Fibroblast of lung (primary cell): ENCODE measurements around the gene SDCBP2. TPM values are rescaled to one million over a fixed set of nuclear protein-coding genes. Genes with fewer than 3 reads are reported as not detected.

Experiments used
- DNase-seq, 2 donors: peaks; one replicate each; pipeline versions ENCODE4 v3.0.0 to v3.0.0-alpha.2; 2010; ENCODE audit warnings: low read depth in 2 of 2
- H2AFZ ChIP-seq: 2 replicates; pipeline ENCODE4 v1.5.1; 2012; ENCODE audit warnings: low read length, control low read depth, inconsistent platforms
- H3K27ac ChIP-seq: 2 replicates; pipeline ENCODE4 v1.5.1; 2011; ENCODE audit warnings: low read length, control low read depth; ENCODE audit not compliant: insufficient read depth
- H3K27me3 ChIP-seq: 2 replicates; pipeline ENCODE4 v1.5.1; 2011; ENCODE audit warnings: mild to moderate bottlenecking, low read length; ENCODE audit not compliant: control insufficient read depth, insufficient read depth
- H3K36me3 ChIP-seq: 2 replicates; pipeline ENCODE4 v1.5.1; 2011; ENCODE audit warnings: low read length; ENCODE audit not compliant: control insufficient read depth, insufficient read depth
- H3K4me1 ChIP-seq: 2 replicates; pipeline ENCODE4 v1.5.1; 2011; ENCODE audit warnings: low read length; ENCODE audit not compliant: control insufficient read depth, insufficient read depth; ENCODE audit errors: extremely low read depth
- H3K4me2 ChIP-seq: 2 replicates; pipeline ENCODE4 v1.5.1; 2011; ENCODE audit warnings: low read length, control low read depth; ENCODE audit not compliant: insufficient read depth; ENCODE audit errors: extremely low read depth
- H3K4me3 ChIP-seq, 4 experiments: fragments of 200-600 bp in 1 of 4; sonication (generic) in 1 of 4; replicated peaks in 1 of 4; 2 replicates each; pipeline ENCODE4 v1.5.1; 2011 to 2016; ENCODE audit warnings: low read length in 4 of 4, low read depth in 3 of 4, mild to moderate bottlenecking in 3 of 4, control low read depth in 2 of 4, inconsistent platforms in 1 of 4, mixed read lengths in 1 of 4; ENCODE audit not compliant: insufficient read depth in 1 of 4; ENCODE audit errors: control extremely low read depth in 1 of 4
- H3K79me2 ChIP-seq: 2 replicates; pipeline ENCODE4 v1.5.1; 2012; ENCODE audit warnings: mild to moderate bottlenecking, low read length, inconsistent platforms; ENCODE audit not compliant: control insufficient read depth, insufficient read depth
- H3K9ac ChIP-seq: 2 replicates; pipeline ENCODE4 v1.5.1; 2011; ENCODE audit warnings: mild to moderate bottlenecking, low read length, control low read depth; ENCODE audit not compliant: insufficient read depth
- H3K9me3 ChIP-seq: 2 replicates; pipeline ENCODE4 v1.5.1; 2012; ENCODE audit warnings: low read depth, low read length; ENCODE audit not compliant: control insufficient read depth, insufficient read depth
- H4K20me1 ChIP-seq: 2 replicates; pipeline ENCODE4 v1.5.1; 2011; ENCODE audit warnings: low read length; ENCODE audit not compliant: control insufficient read depth, insufficient read depth; ENCODE audit errors: extremely low read depth
- CTCF ChIP-seq, 2 donors: IDR thresholded peaks in 1 of 2; conservative IDR thresholded peaks in 1 of 2; 1 replicate in 1 of 2; 2 replicates in 1 of 2; pipeline ENCODE4 v1.5.1; 2011 to 2012; ENCODE audit warnings: low read length in 2 of 2, control low read depth in 1 of 2, inconsistent platforms in 1 of 2, low read depth in 1 of 2, mild to moderate bottlenecking in 1 of 2
- EZH2 ChIP-seq: IDR thresholded peaks from 2 replicates; pipeline ENCODE4 v1.5.1; 2012; ENCODE audit warnings: low read length, control low read depth, mild to moderate bottlenecking; ENCODE audit errors: missing control alignments
- polyA plus RNA-seq, 2 donors: library from polyadenylated mRNA; depleted of rRNA in 1 of 2; stranded (reverse) in 1 of 2; unstranded in 1 of 2; fragments of >200 nt; gene quantifications; 2 replicates each; pipeline ENCODE4 v1.2.1, GENCODE V29; 2011 to 2012; ENCODE audit warnings: missing spikeins in 1 of 2
- total RNA-seq: library from RNA; depleted of rRNA; stranded (reverse); fragments of >200 nt; gene quantifications from 2 replicates; pipeline ENCODE4 v1.2.1, GENCODE V29; 2014

Gene SDCBP2
- total and polyA plus RNA-seq, 2 donors (not counting 1 experiment from before 2014, with no cell fraction given), result 0.78 to 2.1 TPM

- TF ChIP-seq EZH2 (no peak), CTCF (conservative IDR thresholded peaks at IDR 0.05 in 1 of 2, IDR thresholded peaks at IDR 0.05 in 1 of 2; ENCODE audit: low read depth in 1 of 2, low read length in 2 of 2) (no peak)
- Histone ChIP-seq H3K4me2 (no peak overlapping the region), H3K27me3 (no peaks in the 10 kb centered on the region), H3K9me3 (no peaks in the 10 kb centered on the region), H3K4me3 (no peak overlapping the region), H3K79me2 (no peaks in the 10 kb centered on the region), H3K9ac (no peak overlapping the region), H4K20me1 (no peaks in the 10 kb centered on the region), H3K27ac (no peak overlapping the region), H3K36me3 (no peaks in the 10 kb centered on the region), H3K4me1 (no peaks in the 10 kb centered on the region), H2AFZ (no peak overlapping the region)
- no peak for DNase-seq
Measured at GRCh38 chr20:1292620-1293019, 36.3 kb downstream of the SDCBP2 start.

GRCh38 chr20:1291191-1291741 lies 37.7 kb downstream of the SDCBP2 start:
- Histone ChIP-seq H3K27me3 (no peaks in the 10 kb centered on the region), H3K9ac (no peak overlapping the region), H4K20me1 (no peaks in the 10 kb centered on the region), H3K36me3 (no peaks in the 10 kb centered on the region), H3K4me1 (no peaks in the 10 kb centered on the region), H3K9me3 (no peaks in the 10 kb centered on the region), H3K79me2 (no peaks in the 10 kb centered on the region), H3K4me2 (no peak overlapping the region), H3K4me3 (no peak overlapping the region), H3K27ac (no peak overlapping the region), H2AFZ (no peak overlapping the region)
- peak; percentile 26 to 53 for DNase-seq
- TF ChIP-seq EZH2 (no peak), CTCF (conservative IDR thresholded peaks at IDR 0.05 in 1 of 2, IDR thresholded peaks at IDR 0.05 in 1 of 2; ENCODE audit: low read depth in 1 of 2, low read length in 2 of 2) (no peak)

GRCh38 chr20:1287787-1288569 lies 41.0 kb downstream of the SDCBP2 start:
- H3K27me3 ChIP-seq, result no peaks in the 10 kb centered on the region
- no peak overlapping the region for H3K27ac ChIP-seq
- H3K4me2 ChIP-seq, result no peak overlapping the region
- TF ChIP-seq EZH2, result no peak
- TF ChIP-seq CTCF (conservative IDR thresholded peaks at IDR 0.05 in 1 of 2, IDR thresholded peaks at IDR 0.05 in 1 of 2; ENCODE audit: low read depth in 1 of 2, low read length in 2 of 2), result no peak
- no peak overlapping the region for H3K9ac ChIP-seq
- H2AFZ ChIP-seq, result no peak overlapping the region
- H3K4me3 ChIP-seq, result no peak overlapping the region
- H3K36me3 ChIP-seq, result no peaks in the 10 kb centered on the region
- H3K79me2 ChIP-seq, result no peaks in the 10 kb centered on the region
- H3K4me1 ChIP-seq, result no peaks in the 10 kb centered on the region
- no peak for DNase-seq
- H4K20me1 ChIP-seq, result peaks cover 2% of the 10 kb centered on the region
- H3K9me3 ChIP-seq, result no peaks in the 10 kb centered on the region
